ENCODE data around the gene CCDC106.

The CCDC106 gene

GRCh38 chr19:55647732-55648584, at the start of gene CCDC106:
TSS of gene CCDC106 (plus strand) at chr19:55648212. CDS start at chr19:55649047, 835 bp downstream.
- peak; percentile 91 for DNase-seq

GRCh38 chr19:55598719-55599467, 49.1 kb upstream of the CCDC106 start:
- DNase-seq: peak; percentile 98

GRCh38 chr19:55599468-55599841, 48.6 kb upstream of the CCDC106 start, which contains the start of gene FIZ1:
TSS of gene FIZ1 (minus strand) at chr19:55599517. CDS start at chr19:55597865, 1,652 bp downstream.
- peak; percentile 100 for DNase-seq

- DNase-seq: peak; percentile 99
Observed at GRCh38 chr19:55599842-55600661, 48.0 kb upstream of the CCDC106 start, which contains the start of gene ZNF524. TSS of gene ZNF524 (plus strand) at chr19:55600288. CDS start at chr19:55602113, 1,825 bp downstream.

GRCh38 chr19:55600662-55601028, 47.4 kb upstream of the CCDC106 start:
- DNase-seq: no peak

GRCh38 chr19:55601084-55601483, 46.9 kb upstream of the CCDC106 start:
- no peak for DNase-seq

- DNase-seq: no peak
Observed at GRCh38 chr19:55602104-55603001, 45.7 kb upstream of the CCDC106 start.

- no peak for DNase-seq
Observed at GRCh38 chr19:55603115-55603514, 44.9 kb upstream of the CCDC106 start.

- DNase-seq: no peak
Observed at GRCh38 chr19:55603581-55604292, 44.3 kb upstream of the CCDC106 start.

- DNase-seq: peak; percentile 100
Observed at GRCh38 chr19:55605207-55605636, 42.8 kb upstream of the CCDC106 start.

- DNase-seq: peak; percentile 98
Observed at GRCh38 chr19:55605637-55606470, 42.2 kb upstream of the CCDC106 start, which contains the start of gene ZNF865. TSS of gene ZNF865 (plus strand) at chr19:55605647. CDS start at chr19:55613619, 7,972 bp downstream.

- no peak for DNase-seq
Observed at GRCh38 chr19:55606471-55606787, 41.6 kb upstream of the CCDC106 start.

GRCh38 chr19:55606817-55607216, 41.2 kb upstream of the CCDC106 start:
- DNase-seq: no peak

GRCh38 chr19:55609326-55609725, 38.7 kb upstream of the CCDC106 start:
- DNase-seq: no peak

GRCh38 chr19:55611300-55611982, 36.6 kb upstream of the CCDC106 start:
- no peak for DNase-seq

- DNase-seq: no peak
Observed at GRCh38 chr19:55611983-55612645, 35.9 kb upstream of the CCDC106 start.

- DNase-seq: no peak
Observed at GRCh38 chr19:55613396-55613795, 34.6 kb upstream of the CCDC106 start.

GRCh38 chr19:55613930-55614710, 33.9 kb upstream of the CCDC106 start:
- DNase-seq: no peak

Data from NCI-H2227 treated with DMSO at 0.1 percent for 48 hours (cell line).